Measurements from ENCODE around the gene NME3. TPM values are rescaled to one million over a fixed set of nuclear protein-coding genes. Genes with fewer than 3 reads are reported as not detected.

Gene NME3
- polyA plus RNA-seq, 3 donors = 57.7 to 80.2 (median 74.7) TPM

GRCh38 chr16:1776991-1777374 is 5.6 kb upstream of the NME3 start:
- no peak for DNase-seq
- H3K79me2 ChIP-seq (ENCODE audit: insufficient read depth, low read length) = peaks cover 57% of the 10 kb centered on the region
- peaks cover 5 to 47% of the 10 kb centered on the region in 2 donors for H3K36me3 Mint-ChIP-seq
- H3K27ac ChIP-seq (ENCODE audit: low read depth in 1 of 2, low read length in 2 of 2) = no peak overlapping the region
- no peak overlapping the region for H3K9ac ChIP-seq (ENCODE audit: insufficient read depth, low read length, poor library complexity, severe bottlenecking)
- TF ChIP-seq, protein P1, sequence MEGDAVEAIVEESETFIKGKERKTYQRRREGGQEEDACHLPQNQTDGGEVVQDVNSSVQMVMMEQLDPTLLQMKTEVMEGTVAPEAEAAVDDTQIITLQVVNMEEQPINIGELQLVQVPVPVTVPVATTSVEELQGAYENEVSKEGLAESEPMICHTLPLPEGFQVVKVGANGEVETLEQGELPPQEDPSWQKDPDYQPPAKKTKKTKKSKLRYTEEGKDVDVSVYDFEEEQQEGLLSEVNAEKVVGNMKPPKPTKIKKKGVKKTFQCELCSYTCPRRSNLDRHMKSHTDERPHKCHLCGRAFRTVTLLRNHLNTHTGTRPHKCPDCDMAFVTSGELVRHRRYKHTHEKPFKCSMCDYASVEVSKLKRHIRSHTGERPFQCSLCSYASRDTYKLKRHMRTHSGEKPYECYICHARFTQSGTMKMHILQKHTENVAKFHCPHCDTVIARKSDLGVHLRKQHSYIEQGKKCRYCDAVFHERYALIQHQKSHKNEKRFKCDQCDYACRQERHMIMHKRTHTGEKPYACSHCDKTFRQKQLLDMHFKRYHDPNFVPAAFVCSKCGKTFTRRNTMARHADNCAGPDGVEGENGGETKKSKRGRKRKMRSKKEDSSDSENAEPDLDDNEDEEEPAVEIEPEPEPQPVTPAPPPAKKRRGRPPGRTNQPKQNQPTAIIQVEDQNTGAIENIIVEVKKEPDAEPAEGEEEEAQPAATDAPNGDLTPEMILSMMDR (IDR thresholded peaks at IDR 0.05) = no peak
- no peaks in the 10 kb centered on the region for H3K27me3 ChIP-seq (ENCODE audit: control insufficient read depth in 2 of 2, insufficient read depth in 2 of 2, low read length in 2 of 2)
- no peak overlapping the region for H3K4me3 ChIP-seq (replicated peaks in 1 of 3; ENCODE audit: low read depth in 2 of 3, low read length in 3 of 3)
- no peaks in the 10 kb centered on the region for H3K9me3 ChIP-seq (replicated peaks in 1 of 2; ENCODE audit: control insufficient read depth in 1 of 2, insufficient read depth in 1 of 2, low read length in 2 of 2)
- H3K9me3 Mint-ChIP-seq = no peaks in the 10 kb centered on the region
- H3K4me1 Mint-ChIP-seq = peaks cover 31% of the 10 kb centered on the region
- H3K4me3 Mint-ChIP-seq = no peak overlapping the region
- peak overlapping the region in 1 of 7 donors; percentile 70 for H3K27ac Mint-ChIP-seq
- intact Hi-C loops (cut with micrococcal nuclease) = loop anchor here (10.0 kb wide), 3 partner anchors 72 to 302 kb away; partner anchors contain the start of genes CLCN7 (in 1 of the 2) and MAPK8IP3 (in 1 of the 2)
- H4K20me1 ChIP-seq (ENCODE audit: insufficient read depth, low read length) = peaks cover 93% of the 10 kb centered on the region
- H2AFZ ChIP-seq (ENCODE audit: insufficient read depth, low read depth, low read length, poor library complexity, severe bottlenecking) = no peak overlapping the region
- peaks cover 31 to 45% of the 10 kb centered on the region in 2 donors for H3K4me1 ChIP-seq (ENCODE audit: control insufficient read depth in 1 of 2, insufficient read depth in 2 of 2, low read length in 2 of 2)
- no peak overlapping the region for H3K4me2 ChIP-seq (replicated peaks; ENCODE audit: extremely low read depth, low read length, poor library complexity, severe bottlenecking)
- 93% methylated on average over 22 of the region's 22 CpGs for WGBS (ENCODE audit: insufficient coverage)
- H3K36me3 ChIP-seq (replicated peaks in 1 of 2; ENCODE audit: control insufficient read depth in 1 of 2, insufficient read depth in 2 of 2, low read length in 2 of 2) = peaks cover 39% of the 10 kb centered on the region in 2 donors
- no peaks in the 10 kb centered on the region for H3K27me3 Mint-ChIP-seq (ENCODE audit: low read depth in 3 of 3)

DNA sequence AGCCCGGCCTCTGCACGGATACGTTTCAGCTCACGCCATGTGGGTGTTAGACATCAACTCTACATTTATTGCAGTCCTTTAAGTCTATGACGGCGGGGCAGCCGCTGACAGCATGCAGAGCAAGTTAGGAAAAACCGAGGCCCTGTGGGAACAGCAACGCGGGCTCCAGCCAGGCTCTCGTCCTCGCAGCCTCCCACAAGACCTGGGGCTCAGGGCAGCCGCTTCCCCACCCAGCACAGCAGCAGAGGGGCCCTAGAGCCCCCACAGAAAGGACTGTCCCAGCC is 5.3 kb upstream of the NME3 start:
- WGBS (ENCODE audit: insufficient coverage) = 93% methylated on average over 8 of the region's 13 CpGs
- H3K27ac Mint-ChIP-seq = peak overlapping the region in 1 of 7 donors; percentile 70

More for the DNA sequence above, 5.3 kb upstream of the NME3 start:
- Mint-ChIP-seq H3K9me3 (peaks cover 0 to 2% (median 0%) of the 10 kb centered on the region in 7 donors), H3K4me1 (peaks cover 32% of the 10 kb centered on the region), H3K27me3 (ENCODE audit: low read depth in 3 of 3) (no peaks in the 10 kb centered on the region), H3K36me3 (peaks cover 5 to 47% of the 10 kb centered on the region in 2 donors), H3K4me3 (no peak overlapping the region)
- peaks cover 93% of the 10 kb centered on the region for H4K20me1 ChIP-seq (ENCODE audit: insufficient read depth, low read length)
- intact Hi-C loops (cut with micrococcal nuclease) = loop anchor here (10.0 kb wide), 3 partner anchors 72 to 302 kb away; partner anchors contain the start of genes CLCN7 (in 1 of the 2) and MAPK8IP3 (in 1 of the 2)
- peaks cover 30 to 45% of the 10 kb centered on the region in 2 donors for H3K4me1 ChIP-seq (ENCODE audit: control insufficient read depth in 1 of 2, insufficient read depth in 2 of 2, low read length in 2 of 2)
- no peaks in the 10 kb centered on the region for H3K9me3 ChIP-seq (replicated peaks in 1 of 2; ENCODE audit: control insufficient read depth in 1 of 2, insufficient read depth in 1 of 2, low read length in 2 of 2)
- no peak overlapping the region for H2AFZ ChIP-seq (ENCODE audit: insufficient read depth, low read depth, low read length, poor library complexity, severe bottlenecking)
- no peak for DNase-seq
- peaks cover 58% of the 10 kb centered on the region for H3K79me2 ChIP-seq (ENCODE audit: insufficient read depth, low read length)
- no peak overlapping the region for H3K4me3 ChIP-seq (replicated peaks in 1 of 3; ENCODE audit: low read depth in 2 of 3, low read length in 3 of 3)
- no peak overlapping the region for H3K4me2 ChIP-seq (replicated peaks; ENCODE audit: extremely low read depth, low read length, poor library complexity, severe bottlenecking)
- no peaks in the 10 kb centered on the region for H3K27me3 ChIP-seq (ENCODE audit: control insufficient read depth in 2 of 2, insufficient read depth in 2 of 2, low read length in 2 of 2)
- no peak overlapping the region for H3K27ac ChIP-seq (ENCODE audit: low read depth in 1 of 2, low read length in 2 of 2)
- TF ChIP-seq, protein P1 (IDR thresholded peaks at IDR 0.05) = no peak
- no peak overlapping the region for H3K9ac ChIP-seq (ENCODE audit: insufficient read depth, low read length, poor library complexity, severe bottlenecking)
- H3K36me3 ChIP-seq (replicated peaks in 1 of 2; ENCODE audit: control insufficient read depth in 1 of 2, insufficient read depth in 2 of 2, low read length in 2 of 2) = peaks cover 39% of the 10 kb centered on the region in 2 donors

All from CD14-positive monocyte (primary cell).